Activated CD4-positive, alpha-beta T cell treated with anti-CD3 and anti-CD28 coated beads for 48 hours (primary cell): Measurements from ENCODE around the gene FDXR.

Source experiments
- DNase-seq: peaks from one replicate; pipeline ENCODE4 v3.0.0-alpha.2; 2020

FDXR gene

GRCh38 chr17:74898376-74898946, 25.7 kb upstream of the FDXR start:
- no peak for DNase-seq

DNA sequence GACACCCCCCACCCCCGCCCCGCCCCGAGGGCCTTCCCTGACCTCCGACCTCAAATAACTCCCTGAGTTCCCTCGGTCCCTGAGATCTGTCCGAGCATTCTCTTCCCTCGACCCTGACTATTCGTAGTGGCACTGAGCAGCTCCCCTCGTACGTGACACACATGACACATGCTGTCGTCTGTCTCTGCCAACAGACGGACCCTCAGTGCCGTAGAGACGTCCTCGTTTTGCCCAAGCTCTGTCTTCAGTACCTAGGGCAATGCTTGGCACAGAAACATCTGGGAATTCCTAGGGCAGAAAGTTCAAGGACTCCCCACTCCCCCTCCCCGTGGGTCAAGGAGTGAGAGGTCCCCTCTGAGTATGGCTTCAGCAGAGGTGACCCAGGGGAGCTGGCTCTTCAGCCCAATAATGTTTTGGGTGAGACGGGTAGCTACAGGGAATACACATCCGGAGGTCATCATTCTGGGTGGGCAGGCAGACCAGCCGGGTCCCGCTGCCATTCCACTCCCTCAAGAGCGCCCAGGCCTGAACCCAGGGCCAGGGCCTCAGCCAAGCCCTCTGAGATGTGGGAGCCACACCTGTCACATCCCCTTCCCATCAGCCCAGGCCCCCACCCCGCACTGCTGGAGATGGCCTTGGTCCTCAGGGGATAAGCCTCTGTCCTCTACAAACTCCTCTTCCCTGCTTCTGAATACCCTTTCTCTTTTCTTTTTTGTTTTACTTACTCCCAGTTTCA, 21.3 kb upstream of the FDXR start:
- DNase-seq, result no peak

DNA sequence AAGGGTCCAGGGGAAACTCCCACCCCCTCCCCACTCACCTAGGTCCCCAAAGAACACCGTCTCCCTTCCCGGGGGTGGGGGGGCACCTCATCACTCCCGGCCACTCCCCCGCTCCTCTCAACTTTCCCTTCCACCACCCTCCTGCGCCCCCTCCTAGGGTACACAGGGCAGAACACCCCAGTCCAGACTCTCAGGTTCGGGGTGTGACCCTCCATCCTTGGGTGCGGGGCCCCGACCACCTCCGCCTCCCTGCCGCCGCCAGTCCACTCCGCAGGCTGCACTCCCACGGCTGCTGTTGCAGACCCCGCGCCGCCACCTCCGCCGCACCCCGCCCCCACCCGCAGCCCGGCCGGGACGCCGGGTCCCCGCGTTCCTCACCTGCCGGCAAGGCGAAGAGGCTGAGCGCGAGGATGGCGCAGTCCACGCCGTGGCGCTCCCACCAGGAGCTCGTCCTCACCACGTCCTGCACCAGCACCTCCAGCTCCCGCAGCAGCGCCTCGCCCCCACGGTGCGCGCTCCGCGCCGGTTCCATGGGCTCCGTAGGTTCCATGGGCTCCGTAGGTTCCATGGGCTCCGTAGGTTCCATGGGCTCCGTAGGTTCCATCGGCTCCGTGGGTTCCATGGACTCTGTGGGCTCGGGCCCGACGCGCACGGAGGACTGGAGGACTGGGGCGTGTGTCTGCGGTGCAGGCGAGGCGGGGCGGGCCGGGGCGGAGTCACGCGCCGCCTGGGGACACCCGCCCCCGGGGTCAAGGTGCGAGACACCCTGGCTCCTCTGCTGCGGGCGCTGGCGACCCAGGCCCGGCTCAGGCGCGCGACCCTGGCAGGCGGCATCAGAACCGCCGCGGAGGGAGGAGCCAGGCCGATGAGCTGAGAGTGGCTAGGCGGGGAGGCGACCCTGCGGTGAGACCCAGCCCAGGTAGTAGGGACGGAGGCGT, 20.4 kb upstream of the FDXR start, which contains the start of gene FADS6:
FADS6 (minus strand) TSS at position 660 of the 938 bp plus-strand sequence; CDS start at position 622, 38 bp downstream.
- DNase-seq, result no peak

DNA sequence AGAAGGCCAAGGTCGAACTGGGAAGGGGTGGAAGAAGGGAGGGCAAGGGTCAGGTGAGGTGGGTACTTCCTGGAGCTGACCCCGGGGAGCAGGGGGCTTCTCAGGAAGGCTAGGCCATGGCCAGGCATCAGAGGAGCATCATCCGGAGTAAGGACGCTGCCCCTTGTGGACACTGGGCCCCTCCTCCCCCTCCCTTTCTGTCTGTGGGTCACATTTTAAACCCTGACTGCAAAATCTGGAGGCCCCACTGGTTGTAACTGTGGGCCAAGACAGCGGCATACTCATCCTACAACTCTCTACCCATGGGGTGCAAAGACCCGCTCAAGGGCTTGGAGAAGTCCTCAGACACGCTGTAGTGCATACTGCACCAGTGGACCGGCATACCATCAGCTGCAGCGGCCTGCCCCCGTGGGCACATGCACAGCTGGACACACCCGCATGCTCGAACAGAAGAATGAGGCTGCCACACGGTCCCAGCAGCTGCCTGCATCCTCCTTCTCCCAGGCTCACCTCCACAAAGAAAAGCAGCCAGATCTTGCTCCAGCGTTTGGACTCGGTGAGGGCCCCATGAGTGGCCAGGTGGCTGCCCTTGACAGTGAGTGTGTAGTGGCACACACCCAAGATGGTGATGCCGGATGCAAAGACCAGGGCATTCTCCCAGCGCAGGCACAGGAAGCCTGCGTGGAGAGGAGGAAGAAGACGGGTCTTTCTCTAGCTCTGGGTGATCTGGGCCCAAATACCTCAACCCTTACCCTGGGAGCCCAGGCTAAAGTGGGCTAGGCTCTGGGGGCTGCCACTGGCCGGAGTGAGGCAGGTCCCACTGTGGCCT, 19.4 kb upstream of the FDXR start:
- DNase-seq, result no peak

- DNase-seq, result no peak
Observed at GRCh38 chr17:74890554-74890953, 17.8 kb upstream of the FDXR start.

DNA sequence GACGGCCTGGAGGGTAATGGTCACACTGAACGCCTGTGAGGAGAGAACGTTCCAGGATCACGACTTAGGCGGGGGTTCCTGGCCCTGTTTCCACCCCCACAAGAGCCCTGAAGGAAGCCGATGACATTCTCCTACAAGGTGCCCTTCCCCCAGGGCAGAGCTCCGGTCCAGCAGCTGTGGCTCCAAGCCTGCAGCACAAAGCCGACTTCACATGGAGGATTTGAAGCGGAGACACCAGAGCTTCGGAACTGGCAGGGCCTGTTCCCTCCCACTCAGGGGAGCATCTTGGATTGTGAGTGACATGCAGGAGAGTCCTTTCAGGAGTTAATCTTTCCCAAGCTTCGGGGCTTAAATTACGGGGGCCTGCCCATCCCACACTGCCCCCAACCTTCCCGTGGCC, 15.7 kb upstream of the FDXR start:
- DNase-seq, result no peak

GRCh38 chr17:74883241-74883745, 10.5 kb upstream of the FDXR start:
- no peak for DNase-seq

GRCh38 chr17:74882517-74883240, 9.9 kb upstream of the FDXR start:
- no peak for DNase-seq

- DNase-seq, result no peak
Observed at GRCh38 chr17:74881073-74881472, 8.3 kb upstream of the FDXR start.

DNA sequence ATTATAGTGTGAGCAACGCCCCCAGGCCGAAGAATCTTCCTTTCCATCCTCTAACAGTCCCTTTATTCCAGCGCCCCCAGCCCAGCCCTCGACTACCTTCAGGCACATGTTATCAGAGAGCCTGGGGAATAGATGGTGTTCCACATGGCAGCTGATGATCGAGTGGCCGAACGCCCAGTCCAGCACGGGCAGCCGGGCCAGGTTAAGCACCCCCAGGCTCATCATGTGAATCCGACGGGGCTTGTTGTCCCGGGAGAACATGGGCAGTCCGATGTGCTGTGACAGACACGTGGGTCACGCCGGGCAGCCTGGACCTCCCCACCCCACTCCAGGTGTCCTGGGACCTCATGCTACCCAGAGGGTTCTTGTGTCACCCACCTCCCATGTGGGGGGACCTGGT, 6.5 kb upstream of the FDXR start:
- no peak for DNase-seq

DNA sequence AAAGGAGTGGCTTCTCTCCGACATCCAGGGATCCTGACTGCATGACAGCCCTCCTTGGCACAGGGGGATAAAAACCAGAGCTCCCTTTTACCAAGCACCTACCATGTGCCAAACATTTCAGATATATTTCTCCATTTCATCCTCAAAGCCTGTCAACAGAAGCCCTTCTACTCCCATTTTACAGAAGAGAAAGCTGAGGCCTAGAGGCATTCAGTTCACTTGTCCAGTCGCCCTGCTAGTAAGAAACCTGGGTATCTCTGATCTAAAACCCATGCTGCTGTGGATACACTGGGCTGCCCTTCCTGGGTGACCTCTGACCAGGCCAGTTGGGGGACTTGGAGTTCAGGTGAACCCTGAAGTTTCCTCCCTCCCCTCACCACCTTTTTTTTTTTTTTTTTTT, 5.9 kb upstream of the FDXR start:
- DNase-seq, result no peak

DNA sequence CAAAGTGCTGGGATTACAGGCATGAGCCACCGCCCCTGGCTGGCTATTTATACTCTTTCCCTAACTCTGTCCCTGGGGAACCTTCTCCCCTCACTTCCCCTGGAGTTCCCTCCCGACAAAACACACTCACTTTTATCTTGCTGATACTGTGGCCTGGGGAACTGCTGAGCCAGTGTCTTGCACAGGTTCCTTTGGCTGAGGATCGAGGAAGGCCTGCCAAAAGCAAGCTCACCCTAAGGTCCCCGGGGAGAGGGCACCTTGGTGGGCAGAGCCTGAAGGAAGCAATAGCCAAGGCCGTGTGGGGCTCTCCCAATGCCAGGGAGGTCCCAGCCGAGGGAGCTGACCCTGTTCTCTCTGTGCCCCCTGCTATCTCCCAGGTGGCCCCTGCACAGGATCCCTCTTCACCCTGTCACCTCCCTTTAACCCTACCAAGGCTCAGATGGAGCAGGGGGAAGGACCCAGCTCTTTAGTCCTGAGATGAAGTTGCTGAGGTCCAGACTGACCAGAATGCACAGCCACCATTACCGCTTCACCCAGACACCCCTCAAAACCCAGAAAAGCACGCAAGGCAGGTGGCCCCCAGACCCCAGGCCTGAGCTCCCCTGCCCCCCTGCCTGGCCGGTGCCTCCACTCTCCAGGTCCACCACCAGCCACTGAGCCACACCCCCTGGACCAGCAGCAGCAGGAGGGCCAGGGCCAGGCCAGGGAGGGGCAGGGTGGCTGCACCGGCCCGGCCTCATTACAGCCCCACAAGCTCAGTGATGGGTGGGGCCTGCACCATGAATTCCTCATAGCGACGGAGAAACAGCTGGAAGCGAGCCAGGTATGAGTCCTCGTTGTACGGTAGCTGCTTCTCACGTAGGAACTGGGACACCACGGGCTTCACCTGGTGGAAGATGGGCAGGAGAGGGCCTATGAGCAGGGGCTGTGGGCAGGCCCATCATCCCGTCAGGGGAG, 5.1 kb upstream of the FDXR start:
- no peak for DNase-seq

DNA sequence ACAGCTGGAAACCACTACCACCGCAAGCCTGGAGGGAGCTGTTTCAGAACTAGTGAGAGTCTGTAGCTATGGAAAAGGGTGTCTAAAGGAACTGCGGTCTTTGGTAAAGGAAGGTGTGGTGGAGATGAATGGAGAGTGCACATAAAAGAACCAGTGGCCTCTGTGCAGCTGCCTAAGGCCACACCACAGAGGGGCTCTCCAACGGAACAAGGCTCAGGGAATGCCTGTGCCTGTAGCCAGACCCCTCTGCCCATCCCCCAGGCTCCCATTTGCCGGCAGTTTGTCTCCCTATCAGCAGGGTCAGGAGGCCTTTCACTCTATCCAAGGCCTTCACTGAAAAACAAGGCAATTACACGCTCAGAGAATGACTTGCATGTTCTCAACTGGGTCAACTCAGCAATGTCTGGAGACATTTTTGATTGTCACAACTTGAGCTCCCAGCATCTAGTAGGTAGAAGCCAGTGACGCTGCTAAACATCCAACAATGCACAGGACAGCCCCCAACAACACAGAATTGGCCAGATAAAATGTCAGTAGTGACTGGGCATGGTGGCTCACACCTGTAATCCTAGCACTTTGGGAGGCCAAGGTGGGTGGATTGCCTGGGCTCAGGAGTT, 3.3 kb upstream of the FDXR start:
- DNase-seq, result no peak

DNA sequence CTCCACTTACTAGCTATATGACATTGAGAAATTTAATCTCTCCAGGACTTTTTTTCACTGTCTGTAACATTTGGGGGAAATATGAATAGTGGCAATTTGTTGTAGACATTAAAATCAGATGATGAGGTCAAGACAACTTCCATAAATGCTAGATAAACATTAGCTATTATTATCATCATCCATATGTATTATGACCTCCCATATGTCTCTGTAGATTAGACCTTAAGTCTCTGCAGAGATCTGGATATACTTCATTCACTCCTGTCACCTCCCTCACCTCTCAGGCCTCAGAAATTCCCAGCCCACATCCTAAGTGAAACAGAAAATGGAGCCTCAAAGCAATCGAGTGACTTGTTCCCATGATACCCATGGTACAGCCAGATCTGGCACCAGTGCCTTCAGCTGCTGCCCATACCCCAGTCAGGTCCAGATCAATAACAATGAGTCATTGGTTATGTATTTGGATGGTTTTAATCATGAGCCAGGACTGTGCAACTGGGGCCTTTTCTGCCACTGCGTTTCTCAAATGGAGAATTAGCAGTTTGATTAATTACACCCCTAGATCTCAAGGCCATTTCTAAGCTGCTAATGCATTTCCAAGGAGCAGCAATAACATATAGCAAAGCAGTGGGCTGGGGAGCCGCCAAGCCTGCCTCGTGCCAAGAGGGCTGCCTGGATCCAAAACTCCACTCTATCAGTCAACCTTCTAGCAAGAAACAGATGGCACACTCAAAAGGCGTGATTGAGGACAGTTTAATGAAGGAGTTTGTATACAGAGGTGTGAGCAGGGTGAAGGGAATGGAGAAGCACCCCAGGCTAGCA, 2.6 kb upstream of the FDXR start:
- DNase-seq, result no peak

DNA sequence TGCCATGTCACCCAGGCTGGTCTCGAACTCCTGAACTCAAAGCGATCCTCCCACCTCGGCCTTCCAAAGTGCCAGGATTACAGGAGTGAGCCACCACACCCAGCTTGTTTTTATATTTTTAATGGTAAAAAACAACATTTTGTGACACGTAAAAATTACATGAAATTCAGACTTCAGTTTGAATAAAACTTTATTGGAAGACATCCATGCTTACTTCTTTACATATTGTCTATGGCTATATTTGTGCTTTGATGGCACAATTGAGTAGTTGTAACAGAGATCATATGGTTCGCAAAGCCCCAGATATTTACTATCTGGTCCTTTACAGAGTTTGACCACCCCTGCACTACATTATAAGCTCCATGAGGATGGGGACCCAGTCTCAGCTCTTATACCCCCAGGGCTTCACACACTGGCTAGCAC, 1.8 kb upstream of the FDXR start:
- DNase-seq, result no peak

DNA sequence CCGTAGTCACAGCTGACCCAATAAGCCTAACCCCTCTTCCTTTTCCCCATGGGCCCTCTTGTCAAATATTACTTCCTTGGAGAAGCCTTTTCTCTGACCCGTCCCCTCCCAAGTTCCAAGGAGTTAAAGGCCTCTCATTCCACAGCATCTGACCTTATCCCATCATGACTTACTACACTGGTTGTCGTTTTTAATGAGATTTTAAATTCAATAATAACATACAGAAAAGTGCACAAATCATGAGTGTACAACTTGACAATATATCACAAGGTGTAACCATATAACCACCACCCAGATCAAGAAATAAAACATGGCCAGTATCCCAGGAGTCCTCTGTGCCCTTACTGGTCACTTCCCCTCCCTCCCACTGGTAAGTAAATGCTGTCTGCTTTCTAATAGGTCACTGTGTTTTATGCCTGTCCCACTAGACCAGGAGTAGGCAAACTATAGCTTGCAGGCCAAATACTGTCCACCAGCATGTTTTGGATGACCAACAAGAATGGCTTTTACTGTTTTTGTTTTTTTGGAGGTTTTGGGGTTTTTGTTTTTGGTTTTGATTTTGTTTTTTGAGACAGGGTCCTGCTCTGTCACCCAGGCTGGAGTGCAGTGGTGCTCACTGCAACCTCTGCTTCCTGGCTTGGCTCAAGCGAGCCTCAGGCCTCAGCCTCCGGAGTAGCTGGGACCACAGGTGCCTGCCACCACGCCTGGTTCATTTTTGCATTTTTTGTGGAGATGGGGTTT, 1.2 kb upstream of the FDXR start:
- DNase-seq, result no peak

GRCh38 chr17:74873037-74873873, 461 bp upstream of the FDXR start:
- DNase-seq, result peak; percentile 100
